GM10248 (cell line): ENCODE measurements around the gene TEKT5.

ENCODE experiments used
- CTCF ChIA-PET: fragments of 300-600 bp; sonication (Branson Sonifier 250); formaldehyde crosslinking; extraction: SDS; loops from one replicate; lab custom pipeline; 2021; ENCODE audit warnings: antibody characterized with exemption; lab: Yijun Ruan, JAX
- POLR2A ChIA-PET: fragments of 350-650 bp; sonication (Branson Sonifier 250); formaldehyde crosslinking; extraction: SDS; loops from one replicate; lab custom pipeline; 2020; ENCODE audit warnings: antibody characterized with exemption; lab: Yijun Ruan, JAX
- DNase-seq: peaks from one replicate; pipeline ENCODE4 v3.0.0; 2012; ENCODE audit errors: extremely low spot score
- TF ChIP-seq, protein P1 (sequence below): IDR thresholded peaks from 2 replicates; pipeline ENCODE4 v1.5.1; 2012; ENCODE audit warnings: mild to moderate bottlenecking, low read depth; ENCODE audit errors: extremely low read depth, missing control alignments, control extremely low read depth

Gene TEKT5

DNA sequence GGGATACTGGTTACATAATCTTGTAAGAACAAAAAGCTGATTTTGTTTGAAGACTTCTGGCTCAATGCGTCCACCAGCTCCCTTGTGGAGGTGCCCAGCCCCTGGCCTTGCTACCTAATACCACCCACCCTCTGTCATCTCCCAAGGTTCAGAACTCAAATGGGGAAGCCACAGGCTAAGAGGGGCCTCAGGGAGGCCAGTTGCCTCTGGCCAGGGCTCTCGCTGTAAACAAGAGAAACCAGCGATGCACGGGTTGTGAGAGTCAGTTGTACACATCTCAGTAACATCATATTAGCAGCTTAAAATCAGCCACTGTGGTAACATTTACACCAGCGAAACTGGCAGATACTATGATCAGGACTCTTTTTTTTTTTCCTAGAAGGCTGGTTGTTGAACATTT, 6.0 kb downstream of the TEKT5 start:
- POLR2A ChIA-PET, result interaction anchor here (0.6 kb wide), 1 partner anchor 507 kb away, joined by 8 read pairs; no protein-coding TSS in a partner anchor
- CTCF ChIA-PET, result interaction anchor here (0.9 kb wide), 1 partner anchor 24 kb away, joined by 3 read pairs; no protein-coding TSS in a partner anchor

DNA sequence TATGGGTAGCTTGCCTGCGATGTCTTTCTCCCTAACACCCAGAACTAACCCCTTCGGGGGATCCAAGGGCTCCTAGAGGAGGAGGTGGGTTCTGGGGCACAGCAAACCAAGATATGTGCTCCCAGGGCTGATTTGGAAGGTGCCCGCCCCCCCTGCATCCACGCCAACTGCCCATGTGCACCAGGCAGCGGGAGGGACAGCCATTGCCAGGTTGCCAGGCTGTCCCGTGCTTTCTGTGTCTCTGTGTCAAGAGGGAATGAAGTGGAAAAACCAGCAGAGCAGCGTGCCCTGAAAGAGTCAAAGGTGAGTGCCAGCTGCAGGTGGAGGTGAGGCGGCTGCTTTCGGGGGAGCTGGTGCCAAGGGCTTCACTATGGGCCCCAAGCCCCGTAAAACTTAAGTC, 6.4 kb downstream of the TEKT5 start:
- no peak for DNase-seq
- ChIA-PET POLR2A (no interaction called here), CTCF (interaction anchor here (0.9 kb wide), 1 partner anchor 23 kb away, joined by 3 read pairs; no protein-coding TSS in a partner anchor)
- TF ChIP-seq, protein P1, sequence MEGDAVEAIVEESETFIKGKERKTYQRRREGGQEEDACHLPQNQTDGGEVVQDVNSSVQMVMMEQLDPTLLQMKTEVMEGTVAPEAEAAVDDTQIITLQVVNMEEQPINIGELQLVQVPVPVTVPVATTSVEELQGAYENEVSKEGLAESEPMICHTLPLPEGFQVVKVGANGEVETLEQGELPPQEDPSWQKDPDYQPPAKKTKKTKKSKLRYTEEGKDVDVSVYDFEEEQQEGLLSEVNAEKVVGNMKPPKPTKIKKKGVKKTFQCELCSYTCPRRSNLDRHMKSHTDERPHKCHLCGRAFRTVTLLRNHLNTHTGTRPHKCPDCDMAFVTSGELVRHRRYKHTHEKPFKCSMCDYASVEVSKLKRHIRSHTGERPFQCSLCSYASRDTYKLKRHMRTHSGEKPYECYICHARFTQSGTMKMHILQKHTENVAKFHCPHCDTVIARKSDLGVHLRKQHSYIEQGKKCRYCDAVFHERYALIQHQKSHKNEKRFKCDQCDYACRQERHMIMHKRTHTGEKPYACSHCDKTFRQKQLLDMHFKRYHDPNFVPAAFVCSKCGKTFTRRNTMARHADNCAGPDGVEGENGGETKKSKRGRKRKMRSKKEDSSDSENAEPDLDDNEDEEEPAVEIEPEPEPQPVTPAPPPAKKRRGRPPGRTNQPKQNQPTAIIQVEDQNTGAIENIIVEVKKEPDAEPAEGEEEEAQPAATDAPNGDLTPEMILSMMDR, result no peak

More for the DNA sequence above, 6.0 kb downstream of the TEKT5 start:
- no peak for DNase-seq
- TF ChIP-seq, protein P1, result no peak

GRCh38 chr16:10685709-10686108, 9.0 kb downstream of the TEKT5 start:
- TF ChIP-seq, protein P1, result no peak
- CTCF ChIA-PET, result no interaction called here
- POLR2A ChIA-PET, result no interaction called here
- no peak for DNase-seq

DNA sequence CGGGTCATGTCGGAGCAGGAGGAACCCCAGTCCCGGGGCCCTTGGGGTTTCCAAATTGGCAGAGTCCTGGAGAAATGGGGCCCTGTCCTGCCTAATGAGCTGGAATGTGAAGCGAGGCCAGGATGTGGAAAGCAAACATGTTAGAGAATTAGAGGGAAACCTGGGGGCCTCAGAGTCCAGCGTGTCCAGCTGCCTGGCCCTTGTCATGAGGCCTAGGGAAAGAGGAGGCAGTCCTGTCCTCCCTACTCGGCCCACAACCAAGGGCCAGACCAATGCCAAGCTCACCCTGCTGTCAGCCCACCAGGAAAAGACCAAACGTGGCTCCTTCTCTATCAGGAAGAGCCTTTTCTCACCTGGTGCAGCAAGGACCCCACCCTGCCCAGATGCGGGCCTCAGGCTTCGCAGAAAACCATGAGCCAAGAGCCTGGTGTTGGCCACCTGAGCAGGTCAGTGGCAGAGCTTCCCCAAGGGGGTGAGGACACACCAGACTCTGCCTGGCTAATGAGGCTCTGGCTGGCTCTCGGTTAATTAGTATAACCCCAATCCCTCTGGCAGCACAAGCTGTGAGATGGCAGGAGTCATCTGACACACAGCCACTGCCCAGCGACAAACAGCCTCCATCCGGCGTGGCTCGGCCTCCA, 10.1 kb downstream of the TEKT5 start:
- DNase-seq, result no peak
- TF ChIP-seq, protein P1, result no peak
- POLR2A ChIA-PET, result no interaction called here
- CTCF ChIA-PET, result no interaction called here

DNA sequence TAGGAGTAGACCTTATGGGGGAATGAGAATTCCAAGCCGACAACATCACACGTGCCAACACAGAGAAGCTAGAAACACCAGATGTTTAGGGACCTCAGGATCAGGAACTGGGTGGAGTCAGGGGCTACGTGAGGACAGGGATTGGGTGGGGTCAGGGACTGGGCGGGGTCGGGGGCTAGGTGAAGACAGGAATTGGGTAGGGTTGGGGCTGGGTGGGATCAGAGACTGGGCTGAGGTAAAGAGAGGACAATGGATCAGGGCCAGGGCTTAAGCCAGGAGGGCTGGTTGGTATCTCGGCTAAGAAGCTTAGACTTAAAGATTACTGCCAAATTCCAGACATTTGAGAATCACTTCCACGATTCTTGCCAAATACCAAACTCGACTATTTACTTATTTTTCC, 11.6 kb downstream of the TEKT5 start:
- DNase-seq, result no peak
- POLR2A ChIA-PET, result no interaction called here
- TF ChIP-seq, protein P1, result no peak
- CTCF ChIA-PET, result interaction anchor here (1.2 to 2.2 kb wide), 2 partner anchors 14 to 38 kb away, joined by 4 to 7 read pairs; no protein-coding TSS in a partner anchor

GRCh38 chr16:10682604-10683003, 12.1 kb downstream of the TEKT5 start:
- ChIA-PET CTCF (interaction anchor here (1.2 to 2.2 kb wide), 2 partner anchors 13 to 38 kb away, joined by 4 to 7 read pairs; no protein-coding TSS in a partner anchor), POLR2A (no interaction called here)
- DNase-seq, result no peak
- TF ChIP-seq, protein P1, result no peak
